Measurements from ENCODE around the gene AMN.

Gene AMN

GRCh38 chr14:102943979-102944378 lies 21.5 kb downstream of the AMN start:
- no peak for DNase-seq (ENCODE audit: low read depth, low spot score)

GRCh38 chr14:102944448-102945330 lies 22.2 kb downstream of the AMN start:
- DNase-seq (ENCODE audit: low read depth, low spot score): no peak

- no peak for DNase-seq (ENCODE audit: low read depth, low spot score)
Observed at GRCh38 chr14:102945346-102946130, 23.1 kb downstream of the AMN start.

- no peak for DNase-seq (ENCODE audit: low read depth, low spot score)
Observed at GRCh38 chr14:102947321-102948103, 25.0 kb downstream of the AMN start.

- DNase-seq (ENCODE audit: low read depth, low spot score): no peak
Observed at GRCh38 chr14:102948698-102949061, 26.2 kb downstream of the AMN start.

GRCh38 chr14:102949062-102949800 lies 26.8 kb downstream of the AMN start:
- DNase-seq (ENCODE audit: low read depth, low spot score): no peak

GRCh38 chr14:102949801-102950451 lies 27.5 kb downstream of the AMN start:
- DNase-seq (ENCODE audit: low read depth, low spot score): peak; percentile 79

GRCh38 chr14:102951034-102951433 lies 28.6 kb downstream of the AMN start:
- no peak for DNase-seq (ENCODE audit: low read depth, low spot score)

GRCh38 chr14:102951799-102952198 lies 29.3 kb downstream of the AMN start:
- DNase-seq (ENCODE audit: low read depth, low spot score): peak; percentile 51

GRCh38 chr14:102952276-102952675 lies 29.8 kb downstream of the AMN start:
- no peak for DNase-seq (ENCODE audit: low read depth, low spot score)

GRCh38 chr14:102953100-102953499 lies 30.6 kb downstream of the AMN start:
- DNase-seq (ENCODE audit: low read depth, low spot score): no peak

GRCh38 chr14:102954081-102954789 lies 31.8 kb downstream of the AMN start:
- DNase-seq (ENCODE audit: low read depth, low spot score): no peak

GRCh38 chr14:102955636-102956408 lies 33.4 kb downstream of the AMN start:
- DNase-seq (ENCODE audit: low read depth, low spot score): no peak

GRCh38 chr14:102957222-102957621 lies 34.8 kb downstream of the AMN start:
- no peak for DNase-seq (ENCODE audit: low read depth, low spot score)

- no peak for DNase-seq (ENCODE audit: low read depth, low spot score)
Observed at GRCh38 chr14:102958461-102958860, 36.0 kb downstream of the AMN start.

GRCh38 chr14:102962111-102962627 lies 39.7 kb downstream of the AMN start:
- DNase-seq (ENCODE audit: low read depth, low spot score): no peak

GRCh38 chr14:102964152-102964730 lies 41.8 kb downstream of the AMN start:
- no peak for DNase-seq (ENCODE audit: low read depth, low spot score)

- no peak for DNase-seq (ENCODE audit: low read depth, low spot score)
Observed at GRCh38 chr14:102965282-102965681, 42.8 kb downstream of the AMN start.

Measured in astrocyte of the hippocampus (primary cell).